HG03135 (cell line): ENCODE data around the gene PLCL2.
A peak's percentile ranks its signal among the peaks of the same experiment; 100 is the strongest.

ENCODE experiments used
- ATAC-seq: cut with Tn5 transposase; IDR thresholded peaks from one replicate; pipeline ENCODE4 v1.9.1; 2021; ENCODE audit warnings: mild to moderate bottlenecking, moderate library complexity; ENCODE audit not compliant: unreplicated experiment

PLCL2 gene

GRCh38 chr3:17003457-17003856 lies 118.7 kb downstream of the PLCL2 start:
- ATAC-seq: no peak

- ATAC-seq: no peak
Measured at GRCh38 chr3:17006132-17006852, 121.5 kb downstream of the PLCL2 start.

GRCh38 chr3:17007284-17007683 lies 122.5 kb downstream of the PLCL2 start:
- no peak for ATAC-seq

- no peak for ATAC-seq
Measured at GRCh38 chr3:17009826-17010225, 125.1 kb downstream of the PLCL2 start.

GRCh38 chr3:17011728-17012338 lies 127.1 kb downstream of the PLCL2 start:
- ATAC-seq: no peak

GRCh38 chr3:17013050-17013449 lies 128.3 kb downstream of the PLCL2 start:
- ATAC-seq: no peak

GRCh38 chr3:17013571-17013970 lies 128.8 kb downstream of the PLCL2 start:
- ATAC-seq: no peak

- no peak for ATAC-seq
Measured at GRCh38 chr3:17014284-17014683, 129.5 kb downstream of the PLCL2 start.

- no peak for ATAC-seq
Measured at GRCh38 chr3:17014709-17015108, 130.0 kb downstream of the PLCL2 start.

GRCh38 chr3:17021614-17022013 lies 136.9 kb downstream of the PLCL2 start:
- ATAC-seq: no peak

GRCh38 chr3:17023006-17023664 lies 138.4 kb downstream of the PLCL2 start:
- ATAC-seq: peak; percentile 82

- ATAC-seq: no peak
Measured at GRCh38 chr3:17025594-17026139, 140.9 kb downstream of the PLCL2 start.

- no peak for ATAC-seq
Measured at GRCh38 chr3:17027318-17027717, 142.6 kb downstream of the PLCL2 start.

- no peak for ATAC-seq
Measured at GRCh38 chr3:17028363-17028762, 143.6 kb downstream of the PLCL2 start.

GRCh38 chr3:17030438-17030837 lies 145.7 kb downstream of the PLCL2 start:
- no peak for ATAC-seq

- ATAC-seq: no peak
Measured at GRCh38 chr3:17030956-17031652, 146.3 kb downstream of the PLCL2 start.

GRCh38 chr3:17032407-17033034 lies 147.8 kb downstream of the PLCL2 start:
- no peak for ATAC-seq

GRCh38 chr3:17033516-17034168 lies 148.9 kb downstream of the PLCL2 start:
- ATAC-seq: no peak

- ATAC-seq: no peak
Measured at GRCh38 chr3:17035033-17035432, 150.3 kb downstream of the PLCL2 start.

GRCh38 chr3:17035966-17036365 lies 151.2 kb downstream of the PLCL2 start:
- no peak for ATAC-seq
